SU-DHL-6 (cell line): ENCODE measurements around the gene ZDHHC8.

Source experiments
- H2AFZ ChIP-seq: fragments of 200-600 bp; sonication (generic); 2 replicates; pipeline ENCODE4 v1.6.1; 2014; ENCODE audit warnings: low read depth, mild to moderate bottlenecking, moderate library complexity, mixed read lengths, antibody characterized with exemption, low read length; ENCODE audit not compliant: severe bottlenecking
- H3F3A ChIP-seq: fragments of 200-600 bp; shearing (Covaris generic); 2 replicates; pipeline ENCODE4 v1.6.0; 2016; ENCODE audit warnings: antibody characterized with exemption, mild to moderate bottlenecking; ENCODE audit not compliant: insufficient read depth
- H3K27ac ChIP-seq: fragments of 200-600 bp; sonication (generic); 2 replicates; pipeline ENCODE4 v1.5.1; 2016; ENCODE audit warnings: low read depth, mild to moderate bottlenecking, low read length, moderate library complexity, mixed read lengths
- H3K27me3 ChIP-seq: fragments of 200-600 bp; sonication (generic), shearing (Covaris generic); 2 replicates; pipeline ENCODE4 v1.6.0; 2014; ENCODE audit warnings: mild to moderate bottlenecking, low read length
- H3K36me3 ChIP-seq: fragments of 200-600 bp; sonication (generic); 2 replicates; pipeline ENCODE4 v1.6.1; 2014; ENCODE audit warnings: mild to moderate bottlenecking, low read length, mixed read lengths
- H3K4me2 ChIP-seq: fragments of 300-600, 200-600 bp; shearing (Covaris generic), sonication (generic); 2 replicates; pipeline ENCODE4 v1.6.0; 2014; ENCODE audit warnings: low read length, low read depth, mild to moderate bottlenecking; ENCODE audit not compliant: poor library complexity, severe bottlenecking
- H3K4me3 ChIP-seq: fragments of 200-600 bp; sonication (generic); 2 replicates; pipeline ENCODE4 v1.5.1; 2014; ENCODE audit warnings: antibody characterized with exemption, low read length, mild to moderate bottlenecking, mixed read lengths; ENCODE audit not compliant: insufficient read depth, poor library complexity, severe bottlenecking
- H3K79me2 ChIP-seq: fragments of 200-600 bp; sonication (generic); 2 replicates; pipeline ENCODE4 v1.6.1; 2014; ENCODE audit warnings: mild to moderate bottlenecking, low read length, moderate library complexity; ENCODE audit not compliant: insufficient read depth
- H3K9ac ChIP-seq: fragments of 200-600 bp; sonication (generic); 2 replicates; pipeline ENCODE4 v1.7.0; 2014; ENCODE audit warnings: mild to moderate bottlenecking, low read length
- H3K9me2 ChIP-seq: fragments of 200-600 bp; sonication (generic); replicated peaks from 2 replicates; pipeline ENCODE4 v1.6.1; 2014; ENCODE audit warnings: low read length; ENCODE audit not compliant: insufficient read depth
- H3K9me3 ChIP-seq: fragments of 200-600 bp; sonication (generic); 2 replicates; pipeline ENCODE4 v1.6.1; 2014; ENCODE audit warnings: low read length, mixed read lengths; ENCODE audit not compliant: insufficient read depth
- H4K20me1 ChIP-seq: fragments of 200-600 bp; sonication (generic); 2 replicates; pipeline ENCODE4 v1.6.1; 2014; ENCODE audit warnings: low read depth, mild to moderate bottlenecking, antibody characterized with exemption, low read length, moderate library complexity, mixed read lengths
- EZH2phosphoT487 ChIP-seq: fragments of 200-600 bp; sonication (generic), shearing (Covaris generic); conservative IDR thresholded peaks from 2 replicates; pipeline ENCODE4 v1.6.1; 2018; ENCODE audit warnings: mild to moderate bottlenecking, antibody characterized with exemption, low read length, moderate library complexity, mixed read lengths
- TF ChIP-seq, protein P1 (sequence below): fragments of 200-600 bp; sonication (generic); IDR thresholded peaks from one replicate; pipeline ENCODE4 v1.5.1; 2017; ENCODE audit warnings: antibody characterized with exemption, mild to moderate bottlenecking, low read length, moderate library complexity; ENCODE audit not compliant: insufficient read depth, poor library complexity, severe bottlenecking

Gene ZDHHC8

DNA sequence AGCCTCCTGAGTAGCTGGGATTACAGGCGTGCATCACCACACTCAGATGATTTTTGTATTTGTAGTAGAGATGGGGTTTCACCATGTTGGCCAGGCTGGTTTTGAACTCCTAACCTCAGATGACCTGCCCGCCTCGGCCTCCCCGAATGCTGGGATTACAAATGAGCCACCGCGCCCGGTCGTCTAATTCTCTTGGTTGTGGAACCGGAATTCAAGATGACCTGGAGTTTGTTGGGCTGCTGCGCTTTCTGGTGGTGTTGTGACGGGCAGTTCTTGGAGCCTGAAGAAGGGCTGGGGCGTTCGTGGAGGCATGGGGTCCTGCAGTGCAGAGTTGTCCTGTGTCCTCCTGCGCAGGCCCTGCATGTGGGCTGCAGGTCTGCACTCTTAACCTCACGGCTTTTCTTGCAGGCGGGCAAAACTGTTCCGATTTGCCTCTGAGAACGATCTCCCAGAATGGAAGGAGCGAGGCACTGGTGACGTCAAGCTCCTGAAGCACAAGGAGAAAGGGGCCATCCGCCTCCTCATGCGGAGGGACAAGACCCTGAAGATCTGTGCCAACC is 9.7 kb upstream of the ZDHHC8 start:
- Histone ChIP-seq H3K4me3 (no peak overlapping the region), H2AFZ (no peak overlapping the region), H3K9me3 (no peaks in the 10 kb centered on the region), H3K27ac (no peak overlapping the region), H4K20me1 (no peaks in the 10 kb centered on the region), H3F3A (no peaks in the 10 kb centered on the region), H3K36me3 (peaks cover 4% of the 10 kb centered on the region; the same call in 1 of the 2 replicates), H3K27me3 (no peaks in the 10 kb centered on the region), H3K4me2 (no peak overlapping the region), H3K9ac (no peak overlapping the region), H3K79me2 (peaks cover 45% of the 10 kb centered on the region), H3K9me2 (no peaks in the 10 kb centered on the region)
- no peak for TF ChIP-seq EZH2phosphoT487
- TF ChIP-seq, protein P1, sequence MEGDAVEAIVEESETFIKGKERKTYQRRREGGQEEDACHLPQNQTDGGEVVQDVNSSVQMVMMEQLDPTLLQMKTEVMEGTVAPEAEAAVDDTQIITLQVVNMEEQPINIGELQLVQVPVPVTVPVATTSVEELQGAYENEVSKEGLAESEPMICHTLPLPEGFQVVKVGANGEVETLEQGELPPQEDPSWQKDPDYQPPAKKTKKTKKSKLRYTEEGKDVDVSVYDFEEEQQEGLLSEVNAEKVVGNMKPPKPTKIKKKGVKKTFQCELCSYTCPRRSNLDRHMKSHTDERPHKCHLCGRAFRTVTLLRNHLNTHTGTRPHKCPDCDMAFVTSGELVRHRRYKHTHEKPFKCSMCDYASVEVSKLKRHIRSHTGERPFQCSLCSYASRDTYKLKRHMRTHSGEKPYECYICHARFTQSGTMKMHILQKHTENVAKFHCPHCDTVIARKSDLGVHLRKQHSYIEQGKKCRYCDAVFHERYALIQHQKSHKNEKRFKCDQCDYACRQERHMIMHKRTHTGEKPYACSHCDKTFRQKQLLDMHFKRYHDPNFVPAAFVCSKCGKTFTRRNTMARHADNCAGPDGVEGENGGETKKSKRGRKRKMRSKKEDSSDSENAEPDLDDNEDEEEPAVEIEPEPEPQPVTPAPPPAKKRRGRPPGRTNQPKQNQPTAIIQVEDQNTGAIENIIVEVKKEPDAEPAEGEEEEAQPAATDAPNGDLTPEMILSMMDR = no peak

DNA sequence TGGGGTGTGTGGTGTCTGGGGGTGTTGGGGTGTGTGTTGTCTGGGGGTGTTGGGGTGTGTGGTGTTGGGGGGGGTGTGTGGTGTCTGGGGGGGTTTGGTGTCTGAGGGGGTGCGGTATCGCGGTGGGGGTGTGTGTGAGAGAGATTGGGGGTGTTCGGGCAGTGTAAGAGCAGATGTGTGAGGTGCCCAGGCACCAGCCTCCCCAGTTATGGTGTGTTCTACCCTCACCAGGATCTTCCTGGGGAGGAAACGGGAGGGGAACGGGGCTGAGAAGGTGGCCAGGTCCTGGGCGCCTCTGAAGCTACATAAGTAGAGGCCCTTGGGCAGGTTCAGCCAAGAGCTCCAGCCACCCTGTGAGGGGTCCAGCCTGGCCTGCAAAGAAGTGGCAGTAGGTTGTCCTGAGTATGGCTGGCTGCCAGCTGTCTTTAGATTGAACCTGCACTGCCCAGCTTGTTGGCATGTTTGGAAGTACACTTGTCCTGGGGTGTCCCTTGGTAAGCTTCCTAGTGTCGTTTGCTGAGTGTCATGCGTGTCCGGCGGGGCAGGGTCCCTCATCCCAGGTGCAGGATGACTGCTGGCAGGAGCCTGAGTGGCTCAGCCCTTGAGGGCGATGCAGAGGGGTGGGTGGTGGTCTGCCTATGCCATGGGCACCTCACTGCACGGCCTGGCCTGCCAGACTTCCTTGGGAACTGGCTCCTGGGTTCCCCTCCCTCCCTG is 8.1 kb upstream of the ZDHHC8 start:
- Histone ChIP-seq H3K9me3 (no peaks in the 10 kb centered on the region), H3K79me2 (peaks cover 36% of the 10 kb centered on the region), H3K9me2 (no peaks in the 10 kb centered on the region), H3F3A (no peaks in the 10 kb centered on the region), H3K27ac (no peak overlapping the region), H3K4me2 (no peak overlapping the region), H3K4me3 (no peak overlapping the region), H4K20me1 (no peaks in the 10 kb centered on the region), H3K9ac (no peak overlapping the region), H3K36me3 (peaks cover 4% of the 10 kb centered on the region; the same call in 1 of the 2 replicates), H3K27me3 (no peaks in the 10 kb centered on the region), H2AFZ (no peak overlapping the region)
- TF ChIP-seq, protein P1 = no peak
- TF ChIP-seq EZH2phosphoT487 = no peak

DNA sequence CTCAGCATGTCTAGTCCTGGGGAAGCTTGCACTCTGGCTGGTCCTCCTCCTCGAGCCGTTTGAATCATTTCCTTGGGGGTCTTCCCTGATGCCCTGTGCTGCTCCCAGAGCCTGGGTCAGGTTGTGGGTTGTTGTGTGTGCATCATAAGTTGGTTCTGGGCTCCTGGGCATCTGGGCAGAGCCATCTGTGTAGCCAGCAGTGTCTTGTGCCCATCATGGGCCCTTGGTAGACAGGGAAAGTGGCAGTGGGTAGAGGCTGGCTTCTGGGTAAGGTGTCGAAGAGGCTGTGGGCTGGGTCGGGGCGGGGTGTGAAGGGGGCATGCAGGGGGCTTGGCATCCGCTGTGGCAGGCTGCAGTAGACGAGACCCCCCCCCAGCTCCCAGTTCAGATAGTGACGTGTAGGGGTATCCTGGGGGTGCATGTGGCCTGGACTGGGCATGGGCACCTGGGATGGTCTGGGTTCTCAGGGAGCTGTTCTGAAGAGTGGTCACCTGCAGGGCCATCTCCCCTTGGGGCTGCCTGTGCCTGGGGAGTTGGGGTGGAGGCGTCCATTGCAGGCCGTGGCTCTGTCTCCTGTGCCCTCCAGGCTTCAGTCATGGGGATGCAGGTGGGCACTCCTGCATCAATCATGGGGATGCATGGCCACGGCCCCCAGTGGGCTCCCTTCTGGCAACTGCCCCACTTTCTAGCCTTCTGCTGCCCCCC is 7.4 kb upstream of the ZDHHC8 start:
- Histone ChIP-seq H3K9me3 (no peaks in the 10 kb centered on the region), H4K20me1 (no peaks in the 10 kb centered on the region), H3F3A (no peaks in the 10 kb centered on the region), H3K27me3 (no peaks in the 10 kb centered on the region), H3K9ac (no peak overlapping the region), H3K4me2 (no peak overlapping the region), H3K9me2 (no peaks in the 10 kb centered on the region), H3K79me2 (peaks cover 29% of the 10 kb centered on the region), H3K4me3 (no peak overlapping the region), H3K27ac (no peak overlapping the region), H3K36me3 (peaks cover 4% of the 10 kb centered on the region; the same call in 1 of the 2 replicates), H2AFZ (no peak overlapping the region)
- TF ChIP-seq, protein P1 = no peak
- TF ChIP-seq EZH2phosphoT487 = no peak
